ENCODE results near the gene ZFAND2A. TPM values are rescaled to one million over a fixed set of nuclear protein-coding genes. Genes with fewer than 3 reads are reported as not detected.

ZFAND2A gene
- total RNA-seq, 1 experiment from 2014 or later: 14.5 TPM

GRCh38 chr7:1130021-1130990 is 29.7 kb downstream of the ZFAND2A start:
- no peak for ATAC-seq
- Mint-ChIP-seq H3K4me1 (no peaks in the 10 kb centered on the region), H3K4me3 (no peak overlapping the region), H3K9me3 (peaks cover 14% of the 10 kb centered on the region), H3K36me3 (peaks cover 38% of the 10 kb centered on the region), H3K27ac (no peak overlapping the region), H3K27me3 (ENCODE audit: low read depth) (no peaks in the 10 kb centered on the region)
- ChIA-PET CTCF (interaction anchor here (0.7 kb wide), 1 partner anchor 161 kb away, joined by 3 read pairs; no protein-coding TSS in a partner anchor), POLR2A (no interaction called here)
- no peak for TF ChIP-seq SOX15 (CRISPR knock-in tag; IDR thresholded peaks at IDR 0.05)
- TF ChIP-seq E2F1 (CRISPR knock-in tag; IDR thresholded peaks at IDR 0.05): no peak
- TF ChIP-seq ZSCAN18 (CRISPR knock-in tag; IDR thresholded peaks at IDR 0.05): no peak
- TF ChIP-seq OVOL2 (CRISPR knock-in tag; IDR thresholded peaks at IDR 0.05; ENCODE audit: borderline replicate concordance): no peak
- TF ChIP-seq CREB1 (CRISPR knock-in tag; IDR thresholded peaks at IDR 0.05): no peak
- TF ChIP-seq NFYB (CRISPR knock-in tag; conservative IDR thresholded peaks at IDR 0.05; ENCODE audit: low read depth): no peak
- no peak for TF ChIP-seq ATF6 (CRISPR knock-in tag; IDR thresholded peaks at IDR 0.05)
- no peak for TF ChIP-seq STAT6 (CRISPR knock-in tag; conservative IDR thresholded peaks at IDR 0.05; ENCODE audit: low read depth)
- no peak for TF ChIP-seq ELF4 (CRISPR knock-in tag; IDR thresholded peaks at IDR 0.05; ENCODE audit: low read depth)
- TF ChIP-seq PRRX2 (CRISPR knock-in tag; IDR thresholded peaks at IDR 0.05): no peak
- no peak for TF ChIP-seq NR3C1 (CRISPR knock-in tag; conservative IDR thresholded peaks at IDR 0.05; ENCODE audit: low read depth)
- TF ChIP-seq SMAD4 (CRISPR knock-in tag; IDR thresholded peaks at IDR 0.05): no peak
- no peak for TF ChIP-seq SMAD3 (CRISPR knock-in tag; IDR thresholded peaks at IDR 0.05; ENCODE audit: borderline replicate concordance)
- no peak for DNase-seq (ENCODE audit: low spot score)

- ATAC-seq (no peak), DNase-seq (ENCODE audit: low spot score) (no peak)
- CTCF ChIA-PET: no interaction called here
- peaks cover 40% of the 10 kb centered on the region for H3K36me3 Mint-ChIP-seq
- peaks cover 14% of the 10 kb centered on the region for H3K9me3 Mint-ChIP-seq
- no peaks in the 10 kb centered on the region for H3K4me1 Mint-ChIP-seq
- no peak overlapping the region for H3K27ac Mint-ChIP-seq
- no peaks in the 10 kb centered on the region for H3K27me3 Mint-ChIP-seq (ENCODE audit: low read depth)
- H3K4me3 Mint-ChIP-seq: no peak overlapping the region
- POLR2A ChIA-PET: no interaction called here
- TF ChIP-seq ZNF121 (CRISPR knock-in tag; IDR thresholded peaks at IDR 0.05): no peak
- TF ChIP-seq CDX4 (CRISPR knock-in tag; IDR thresholded peaks at IDR 0.05; ENCODE audit: borderline replicate concordance): no peak
- no peak for TF ChIP-seq ESRRA (CRISPR knock-in tag; IDR thresholded peaks at IDR 0.05; ENCODE audit: borderline replicate concordance)
- TF ChIP-seq AFF4 (CRISPR knock-in tag; IDR thresholded peaks at IDR 0.05; ENCODE audit: borderline replicate concordance): no peak
- TF ChIP-seq FOXK1 (CRISPR knock-in tag; IDR thresholded peaks at IDR 0.05): no peak
- TF ChIP-seq NFATC4 (CRISPR knock-in tag; IDR thresholded peaks at IDR 0.05): no peak
- no peak for TF ChIP-seq KAT7 (CRISPR knock-in tag; IDR thresholded peaks at IDR 0.05; ENCODE audit: borderline replicate concordance)
- no peak for TF ChIP-seq CREM (CRISPR knock-in tag; IDR thresholded peaks at IDR 0.05)
These were observed 30.6 kb downstream of the ZFAND2A start for GRCh38 chr7:1129431-1129830.

Data from WTC11 (cell line).